Body of pancreas (tissue), 4 donors: ENCODE measurements around the gene SH2B2. TPM values are rescaled to one million over a fixed set of nuclear protein-coding genes. Genes with fewer than 3 reads are reported as not detected.
A peak's percentile ranks its signal among the peaks of the same experiment; 100 is the strongest.

Experiments used
- ATAC-seq: fragments of 150-250 bp; one replicate; pipeline ENCODE4 v1.9.1; 2016
- DNase-seq, 4 donors: peaks; one replicate each; pipeline ENCODE4 v3.0.0-alpha.2; 2019
- H3K27ac ChIP-seq, 4 donors: fragments of 200-600 bp; sonication (generic); 1 replicate in 3 of 4; 2 replicates in 1 of 4; pipeline versions ENCODE4 v1.5.1 to v1.6.1; 2016 to 2019; ENCODE audit warnings: mild to moderate bottlenecking in 1 of 4, mixed read lengths in 1 of 4, moderate library complexity in 1 of 4
- H3K27me3 ChIP-seq, 2 donors: fragments of 200-600 bp; sonication (generic); one replicate each; pipeline ENCODE4 v1.6.0; 2016; ENCODE audit warnings: mild to moderate bottlenecking in 1 of 2
- H3K36me3 ChIP-seq, 2 donors: fragments of 200-600 bp; sonication (generic); replicated peaks in 1 of 2; 2 replicates each; pipeline ENCODE4 v1.5.1; 2016; ENCODE audit warnings: low read depth in 2 of 2; ENCODE audit not compliant: insufficient read depth in 1 of 2
- H3K4me1 ChIP-seq: fragments of 200-600 bp; sonication (generic); one replicate; pipeline ENCODE4 v1.6.0; 2016
- H3K4me3 ChIP-seq, 2 donors: fragments of 200-600 bp; sonication (generic); 1 replicate in 1 of 2; 2 replicates in 1 of 2; pipeline ENCODE4 v1.5.1; 2016 to 2019
- H3K9me3 ChIP-seq, 3 donors: fragments of 200-600 bp; sonication (generic); 1 replicate in 2 of 3; 2 replicates in 1 of 3; pipeline ENCODE4 v1.5.1; 2016
- CTCF ChIP-seq, 7 experiments: fragments of 450-650 bp in 4 of 7; fragments of 200-600 bp in 3 of 7; sonication (generic) in 3 of 7; IDR thresholded peaks; one replicate each; pipeline ENCODE4 v1.5.1; 2016 to 2019; ENCODE audit warnings: antibody characterized with exemption in 7 of 7
- POLR2A ChIP-seq, 3 donors: fragments of 450-650 bp; IDR thresholded peaks; one replicate each; pipeline ENCODE4 v1.6.1; 2016; ENCODE audit warnings: antibody characterized with exemption in 3 of 3, mild to moderate bottlenecking in 2 of 3
- WGBS, 2 donors: methylation state at CpG; one replicate each; pipeline ENCODE4 v1.1.5; 2017; 5-methylcytosine and 5-hydroxymethylcytosine counted together
- intact Hi-C: fragments of 100-400 bp; cut with DNase I; formaldehyde crosslinking; loops from one replicate; pipeline ENCODE4 v1.15.1; 2023
- total RNA-seq, 2 donors: library from RNA; depleted of rRNA; stranded (reverse); fragments of >200 nt; gene quantifications; one replicate each; pipeline ENCODE4 v1.1.0, GENCODE V29; 2016

Gene SH2B2
- total RNA-seq, 2 donors from 2014 or later: 1.0 to 6.3 TPM

- ATAC-seq: no peak
- DNase-seq: no peak
- intact Hi-C loops: no loop called here
Observed at GRCh38 chr7:102248081-102248455, 38.6 kb upstream of the SH2B2 start.

GRCh38 chr7:102248456-102249395, 37.9 kb upstream of the SH2B2 start:
- no peak overlapping the region for H3K4me3 ChIP-seq
- intact Hi-C loops: no loop called here
- peaks cover 12% of the 10 kb centered on the region for H3K4me1 ChIP-seq
- ATAC-seq (no peak), DNase-seq (no peak)
- H3K9me3 ChIP-seq: no peaks in the 10 kb centered on the region
- H3K27ac ChIP-seq: no peak overlapping the region
- TF ChIP-seq CTCF (IDR thresholded peaks at IDR 0.05) (no peak), POLR2A (IDR thresholded peaks at IDR 0.05) (no peak)
- H3K27me3 ChIP-seq: no peaks in the 10 kb centered on the region
- no peaks in the 10 kb centered on the region for H3K36me3 ChIP-seq
- WGBS, 2 donors: 91 to 95% methylated on average over 20 to 37 of the region's 117 CpGs

More at GRCh38 chr7:102248081-102248455, 38.6 kb upstream of the SH2B2 start:
- H3K36me3 ChIP-seq: no peaks in the 10 kb centered on the region
- TF ChIP-seq POLR2A (IDR thresholded peaks at IDR 0.05): no peak
- no peak for TF ChIP-seq CTCF (IDR thresholded peaks at IDR 0.05)
- no peak overlapping the region for H3K27ac ChIP-seq
- H3K27me3 ChIP-seq: no peaks in the 10 kb centered on the region
- H3K4me3 ChIP-seq: no peak overlapping the region
- H3K4me1 ChIP-seq: peaks cover 5% of the 10 kb centered on the region
- WGBS, 2 donors: 96 to 100% methylated on average over 2 to 14 of the region's 14 CpGs
- H3K9me3 ChIP-seq: no peaks in the 10 kb centered on the region

- intact Hi-C loops: no loop called here
- peaks cover 12% of the 10 kb centered on the region for H3K4me1 ChIP-seq
- DNase-seq (no peak), ATAC-seq (no peak)
- H3K27ac ChIP-seq: no peak overlapping the region
- WGBS, 2 donors: 84 to 85% methylated on average over 7 of the region's 7 CpGs
- H3K36me3 ChIP-seq: no peaks in the 10 kb centered on the region
- no peaks in the 10 kb centered on the region for H3K9me3 ChIP-seq
- TF ChIP-seq POLR2A (IDR thresholded peaks at IDR 0.05) (no peak), CTCF (IDR thresholded peaks at IDR 0.05) (no peak)
- no peaks in the 10 kb centered on the region for H3K27me3 ChIP-seq
- H3K4me3 ChIP-seq: no peak overlapping the region
Observed at GRCh38 chr7:102251531-102252365, 34.9 kb upstream of the SH2B2 start.

GRCh38 chr7:102252366-102252982, 34.2 kb upstream of the SH2B2 start:
- no peak for ATAC-seq
- intact Hi-C loops: no loop called here
- Histone ChIP-seq H3K36me3 (no peaks in the 10 kb centered on the region), H3K4me1 (peaks cover 12% of the 10 kb centered on the region), H3K9me3 (no peaks in the 10 kb centered on the region), H3K27ac (peak overlapping the region in 1 of 4 donors; percentile 15), H3K27me3 (no peaks in the 10 kb centered on the region), H3K4me3 (no peak overlapping the region)
- WGBS, 2 donors: 73 to 74% methylated on average over 11 of the region's 11 CpGs
- no peak for TF ChIP-seq POLR2A (IDR thresholded peaks at IDR 0.05)
- DNase-seq: no peak
